HCT116 (cell line): ENCODE data around the gene SECISBP2L. TPM values are rescaled to one million over a fixed set of nuclear protein-coding genes. Genes with fewer than 3 reads are reported as not detected.

Source experiments
- ATAC-seq: fragments of 200-7000 bp; cut with Tn5 transposase; 2 replicates; pipeline ENCODE4 v1.9.1; 2020; ENCODE audit warnings: mild to moderate bottlenecking, moderate library complexity
- BruUV-seq: library from RNA; stranded (reverse); fragments of 400-500 nt; replicated peaks from 2 replicates; lab custom pipeline; 2021; lab: Mats Ljungman, UMichigan
- CTCF ChIA-PET: fragments of 300-600 bp; sonication (Branson Sonifier 250); formaldehyde crosslinking; loops from one replicate; lab custom pipeline; 2021; ENCODE audit warnings: antibody characterized with exemption; lab: Charles Lee
- POLR2A ChIA-PET: fragments of 300-600, 350-600 bp; sonication (Branson Sonifier 250); formaldehyde crosslinking; loops from one replicate; lab custom pipeline; 2021; ENCODE audit warnings: antibody characterized with exemption; lab: Charles Lee
- RAD21 ChIA-PET, 2 experiments: fragments of 300-600 bp; sonication (Branson Sonifier 250); formaldehyde crosslinking; loops; one replicate each; lab custom pipeline; 2023; ENCODE audit warnings: low total read pairs in 2 of 2; ENCODE audit not compliant: uncharacterized antibody in 2 of 2, unreplicated experiment in 2 of 2, low non-redundant PET in 1 of 2; lab: Charles Lee
- DNase-seq: peaks from one replicate; pipeline ENCODE4 v3.0.0-alpha.2; 2010; ENCODE audit warnings: low read depth, low spot score
- H2AFZ ChIP-seq: fragments of 200-600 bp; shearing (Covaris generic), sonication (generic); 2 replicates; pipeline ENCODE4 v1.6.1; 2017; ENCODE audit warnings: low read depth, mixed run types, mixed read lengths, antibody characterized with exemption, low read length; ENCODE audit not compliant: poor library complexity, severe bottlenecking
- H3K27ac ChIP-seq: 2 replicates; pipeline ENCODE4 v1.5.1; 2012; ENCODE audit warnings: low read depth, low read length
- H3K27me3 ChIP-seq: fragments of 200-600 bp; sonication (generic); 2 replicates; pipeline ENCODE4 v1.6.1; 2016; ENCODE audit warnings: mixed run types, low read length, mixed read lengths; ENCODE audit not compliant: insufficient read depth
- H3K36me3 ChIP-seq, 2 experiments: fragments of 200-500 bp in 1 of 2; fragments of 200-600 bp in 1 of 2; sonication (Bioruptor generic) in 1 of 2; sonication (generic) in 1 of 2; 2 replicates each; pipeline versions ENCODE4 v1.5.1 to v1.6.1; 2014 to 2016; ENCODE audit warnings: low read length in 2 of 2, inconsistent platforms in 1 of 2, mixed read lengths in 1 of 2, mixed run types in 1 of 2; ENCODE audit not compliant: insufficient read depth in 2 of 2, control insufficient read depth in 1 of 2
- H3K4me1 ChIP-seq, 2 experiments: fragments of 200-600 bp in 1 of 2; sonication (generic) in 1 of 2; 2 replicates each; pipeline versions ENCODE4 v1.5.1 to v1.6.1; 2012 to 2017; ENCODE audit warnings: low read length in 2 of 2, inconsistent platforms in 1 of 2, mild to moderate bottlenecking in 1 of 2, mixed read lengths in 1 of 2, mixed run types in 1 of 2, moderate library complexity in 1 of 2; ENCODE audit not compliant: insufficient read depth in 2 of 2, control insufficient read depth in 1 of 2
- H3K4me2 ChIP-seq: fragments of 200-600 bp; sonication (generic); 2 replicates; pipeline ENCODE4 v1.6.1; 2017; ENCODE audit warnings: mixed run types, low read length, mixed read lengths
- H3K4me3 ChIP-seq, 2 experiments: fragments of 200-600 bp in 1 of 2; sonication (generic) in 1 of 2; replicated peaks in 1 of 2; 2 replicates each; pipeline ENCODE4 v1.5.1; 2011 to 2016; ENCODE audit warnings: low read length in 2 of 2, control low read depth in 1 of 2, low read depth in 1 of 2, mild to moderate bottlenecking in 1 of 2, mixed read lengths in 1 of 2, mixed run types in 1 of 2
- H3K79me2 ChIP-seq: fragments of 200-600 bp; sonication (generic); 2 replicates; pipeline ENCODE4 v1.6.1; 2017; ENCODE audit warnings: mild to moderate bottlenecking, mixed run types, low read length, moderate library complexity, mixed read lengths; ENCODE audit not compliant: insufficient read depth
- H3K9ac ChIP-seq: fragments of 200-600 bp; sonication (generic); 2 replicates; pipeline ENCODE4 v1.6.1; 2016; ENCODE audit warnings: low read length, mixed read lengths
- H3K9me2 ChIP-seq: fragments of 200-600 bp; sonication (generic), shearing (Covaris generic); 2 replicates; pipeline ENCODE4 v1.6.1; 2017; ENCODE audit warnings: mixed run types, mild to moderate bottlenecking, moderate library complexity; ENCODE audit not compliant: insufficient read depth
- H3K9me3 ChIP-seq, 2 experiments: fragments of 200-500 bp in 1 of 2; fragments of 200-600 bp in 1 of 2; sonication (Bioruptor generic) in 1 of 2; sonication (generic) in 1 of 2; 2 replicates each; pipeline ENCODE4 v1.6.1; 2014 to 2017; ENCODE audit warnings: low read length in 2 of 2, mixed read lengths in 2 of 2, inconsistent platforms in 1 of 2, low read depth in 1 of 2, mild to moderate bottlenecking in 1 of 2, mixed run types in 1 of 2, moderate library complexity in 1 of 2; ENCODE audit not compliant: control insufficient read depth in 1 of 2, insufficient read depth in 1 of 2
- H4K20me1 ChIP-seq: fragments of 200-600 bp; sonication (generic), shearing (Covaris generic); 2 replicates; pipeline ENCODE4 v1.6.1; 2017; ENCODE audit warnings: mixed run types, mild to moderate bottlenecking, moderate library complexity; ENCODE audit not compliant: insufficient read depth
- CBX3 ChIP-seq: IDR thresholded peaks from 2 replicates; pipeline ENCODE4 v1.6.1; 2012; ENCODE audit warnings: low read depth
- CEBPB ChIP-seq: IDR thresholded peaks from 2 replicates; pipeline ENCODE4 v1.6.1; 2012; ENCODE audit warnings: low read depth
- EGR1 ChIP-seq: IDR thresholded peaks from 2 replicates; pipeline ENCODE4 v1.6.1; 2012; ENCODE audit warnings: low read depth
- ELF1 ChIP-seq: IDR thresholded peaks from 2 replicates; pipeline ENCODE4 v1.6.1; 2012; ENCODE audit warnings: low read depth, borderline replicate concordance
- EZH2 ChIP-seq: fragments of 200-600 bp; sonication (generic); IDR thresholded peaks from 2 replicates; pipeline ENCODE4 v1.6.1; 2017; ENCODE audit warnings: antibody characterized with exemption, mixed run types
- EZH2phosphoT487 ChIP-seq: fragments of 200-600 bp; IDR thresholded peaks from 2 replicates; pipeline ENCODE4 v1.6.1; 2018; ENCODE audit warnings: antibody characterized with exemption, borderline replicate concordance
- FOSL1 ChIP-seq: IDR thresholded peaks from 2 replicates; pipeline ENCODE4 v1.6.1; 2012; ENCODE audit warnings: low read depth
- JUND ChIP-seq: IDR thresholded peaks from 2 replicates; pipeline ENCODE4 v1.6.1; 2012
- POLR2A ChIP-seq: IDR thresholded peaks from 2 replicates; pipeline ENCODE4 v1.7.0; 2011; ENCODE audit warnings: borderline replicate concordance; ENCODE audit not compliant: insufficient read depth, insufficient read length; ENCODE audit errors: extremely low read depth
- POLR2AphosphoS5 ChIP-seq: IDR thresholded peaks from 2 replicates; pipeline ENCODE4 v1.6.1; 2011; ENCODE audit warnings: mild to moderate bottlenecking, low read depth, low read length, moderate library complexity
- RAD21 ChIP-seq: IDR thresholded peaks from 2 replicates; pipeline ENCODE4 v1.6.1; 2012; ENCODE audit warnings: low read depth, mild to moderate bottlenecking
- SP1 ChIP-seq: IDR thresholded peaks from 2 replicates; pipeline ENCODE4 v1.6.1; 2012; ENCODE audit warnings: low read depth
- TCF7L2 ChIP-seq: IDR thresholded peaks from 2 replicates; pipeline ENCODE4 v1.7.0; 2011; ENCODE audit warnings: borderline replicate concordance, inconsistent platforms; ENCODE audit not compliant: insufficient read depth, insufficient read length; ENCODE audit errors: extremely low read depth
- YY1 ChIP-seq: IDR thresholded peaks from 2 replicates; pipeline ENCODE4 v1.6.1; 2011; ENCODE audit warnings: low read length, low read depth, moderate library complexity, mild to moderate bottlenecking; ENCODE audit not compliant: insufficient replicate concordance; ENCODE audit errors: extremely low read depth
- ZFX ChIP-seq: fragments of 450-650 bp; IDR thresholded peaks from 2 replicates; pipeline ENCODE4 v1.6.1; 2017
- intact Hi-C: fragments of 100-400 bp; cut with micrococcal nuclease; formaldehyde crosslinking; loops from 2 replicates; pipeline ENCODE4 v1.10.0; 2022
- total RNA-seq: library from RNA; stranded (reverse); gene quantifications from one replicate; pipeline ENCODE4 v1.2.1, GENCODE V29; 2021; ENCODE audit not compliant: unreplicated experiment
- TF ChIP-seq, protein P1 (sequence below): IDR thresholded peaks from 2 replicates; pipeline ENCODE4 v1.6.1; 2012; ENCODE audit warnings: low read depth
- TF ChIP-seq, protein P2 (sequence below): IDR thresholded peaks from 2 replicates; pipeline ENCODE4 v1.6.1; 2011; ENCODE audit warnings: mild to moderate bottlenecking, low read length, moderate library complexity; ENCODE audit not compliant: insufficient replicate concordance; ENCODE audit errors: extremely low read depth
- TF ChIP-seq, protein P3 (sequence below): IDR thresholded peaks from 2 replicates; pipeline ENCODE4 v1.6.1; 2012

SECISBP2L gene
- total RNA-seq, 1 experiment from 2014 or later = 22.9 TPM

DNA sequence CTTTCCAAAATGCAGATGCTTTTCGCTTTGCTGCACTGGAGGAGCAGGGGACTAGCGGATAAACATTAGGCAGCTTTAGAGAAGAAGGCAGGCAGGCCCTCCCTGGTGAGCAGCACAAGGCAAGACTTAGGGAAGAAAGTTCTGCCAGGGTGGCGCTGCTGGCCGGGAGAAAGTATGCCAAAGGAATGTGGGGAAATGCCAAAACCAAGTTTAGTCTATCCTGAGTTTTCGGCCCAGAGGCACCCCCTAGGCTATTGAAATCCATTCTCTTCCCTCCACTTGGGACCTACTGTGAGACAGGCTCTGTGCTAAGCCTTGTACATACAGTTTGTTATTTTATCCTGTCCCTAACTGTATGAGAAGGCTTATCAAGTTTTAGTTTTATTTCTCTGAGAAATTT is 91.7 kb downstream of the SECISBP2L start:
- H2AFZ ChIP-seq = no peak overlapping the region
- no peaks in the 10 kb centered on the region for H3K79me2 ChIP-seq
- POLR2A ChIA-PET = no interaction called here

More for the DNA sequence above, 91.7 kb downstream of the SECISBP2L start:
- no peaks in the 10 kb centered on the region for H4K20me1 ChIP-seq
- intact Hi-C loops = no loop called here
- H3K36me3 ChIP-seq = no peaks in the 10 kb centered on the region
- H3K27me3 ChIP-seq = no peaks in the 10 kb centered on the region
- RAD21 ChIA-PET = no interaction called here
- no peak for ATAC-seq
- no peak overlapping the region for H3K9ac ChIP-seq
- BruUV-seq = no TSS peak
- no peak overlapping the region for H3K4me3 ChIP-seq
- no peak overlapping the region for H3K4me2 ChIP-seq
- TF ChIP-seq EGR1 (no peak), CEBPB (no peak), EZH2 (no peak), POLR2AphosphoS5 (no peak), YY1 (no peak), JUND (no peak), FOSL1 (no peak), EZH2phosphoT487 (no peak), TCF7L2 (no peak), CBX3 (no peak), SP1 (no peak), RAD21 (no peak), ELF1 (no peak), POLR2A (no peak), ZFX (no peak)
- TF ChIP-seq, protein P1, sequence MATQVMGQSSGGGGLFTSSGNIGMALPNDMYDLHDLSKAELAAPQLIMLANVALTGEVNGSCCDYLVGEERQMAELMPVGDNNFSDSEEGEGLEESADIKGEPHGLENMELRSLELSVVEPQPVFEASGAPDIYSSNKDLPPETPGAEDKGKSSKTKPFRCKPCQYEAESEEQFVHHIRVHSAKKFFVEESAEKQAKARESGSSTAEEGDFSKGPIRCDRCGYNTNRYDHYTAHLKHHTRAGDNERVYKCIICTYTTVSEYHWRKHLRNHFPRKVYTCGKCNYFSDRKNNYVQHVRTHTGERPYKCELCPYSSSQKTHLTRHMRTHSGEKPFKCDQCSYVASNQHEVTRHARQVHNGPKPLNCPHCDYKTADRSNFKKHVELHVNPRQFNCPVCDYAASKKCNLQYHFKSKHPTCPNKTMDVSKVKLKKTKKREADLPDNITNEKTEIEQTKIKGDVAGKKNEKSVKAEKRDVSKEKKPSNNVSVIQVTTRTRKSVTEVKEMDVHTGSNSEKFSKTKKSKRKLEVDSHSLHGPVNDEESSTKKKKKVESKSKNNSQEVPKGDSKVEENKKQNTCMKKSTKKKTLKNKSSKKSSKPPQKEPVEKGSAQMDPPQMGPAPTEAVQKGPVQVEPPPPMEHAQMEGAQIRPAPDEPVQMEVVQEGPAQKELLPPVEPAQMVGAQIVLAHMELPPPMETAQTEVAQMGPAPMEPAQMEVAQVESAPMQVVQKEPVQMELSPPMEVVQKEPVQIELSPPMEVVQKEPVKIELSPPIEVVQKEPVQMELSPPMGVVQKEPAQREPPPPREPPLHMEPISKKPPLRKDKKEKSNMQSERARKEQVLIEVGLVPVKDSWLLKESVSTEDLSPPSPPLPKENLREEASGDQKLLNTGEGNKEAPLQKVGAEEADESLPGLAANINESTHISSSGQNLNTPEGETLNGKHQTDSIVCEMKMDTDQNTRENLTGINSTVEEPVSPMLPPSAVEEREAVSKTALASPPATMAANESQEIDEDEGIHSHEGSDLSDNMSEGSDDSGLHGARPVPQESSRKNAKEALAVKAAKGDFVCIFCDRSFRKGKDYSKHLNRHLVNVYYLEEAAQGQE = no peak
- TF ChIP-seq, protein P2, sequence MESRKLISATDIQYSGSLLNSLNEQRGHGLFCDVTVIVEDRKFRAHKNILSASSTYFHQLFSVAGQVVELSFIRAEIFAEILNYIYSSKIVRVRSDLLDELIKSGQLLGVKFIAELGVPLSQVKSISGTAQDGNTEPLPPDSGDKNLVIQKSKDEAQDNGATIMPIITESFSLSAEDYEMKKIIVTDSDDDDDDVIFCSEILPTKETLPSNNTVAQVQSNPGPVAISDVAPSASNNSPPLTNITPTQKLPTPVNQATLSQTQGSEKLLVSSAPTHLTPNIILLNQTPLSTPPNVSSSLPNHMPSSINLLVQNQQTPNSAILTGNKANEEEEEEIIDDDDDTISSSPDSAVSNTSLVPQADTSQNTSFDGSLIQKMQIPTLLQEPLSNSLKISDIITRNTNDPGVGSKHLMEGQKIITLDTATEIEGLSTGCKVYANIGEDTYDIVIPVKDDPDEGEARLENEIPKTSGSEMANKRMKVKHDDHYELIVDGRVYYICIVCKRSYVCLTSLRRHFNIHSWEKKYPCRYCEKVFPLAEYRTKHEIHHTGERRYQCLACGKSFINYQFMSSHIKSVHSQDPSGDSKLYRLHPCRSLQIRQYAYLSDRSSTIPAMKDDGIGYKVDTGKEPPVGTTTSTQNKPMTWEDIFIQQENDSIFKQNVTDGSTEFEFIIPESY = no peak
- TF ChIP-seq, protein P3, sequence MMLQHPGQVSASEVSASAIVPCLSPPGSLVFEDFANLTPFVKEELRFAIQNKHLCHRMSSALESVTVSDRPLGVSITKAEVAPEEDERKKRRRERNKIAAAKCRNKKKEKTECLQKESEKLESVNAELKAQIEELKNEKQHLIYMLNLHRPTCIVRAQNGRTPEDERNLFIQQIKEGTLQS = no peak
- peaks cover 5% of the 10 kb centered on the region for H3K9me2 ChIP-seq
- CTCF ChIA-PET = no interaction called here
- H3K4me1 ChIP-seq = no peaks in the 10 kb centered on the region
- no peaks in the 10 kb centered on the region for H3K9me3 ChIP-seq
- H3K27ac ChIP-seq = no peak overlapping the region
- DNase-seq = no peak
